ENCODE measurements around the gene AHNAK. TPM values are rescaled to one million over a fixed set of nuclear protein-coding genes. Genes with fewer than 3 reads are reported as not detected.
A peak's percentile ranks its signal among the peaks of the same experiment; 100 is the strongest.

AHNAK gene
- total RNA-seq, 1 donor from 2014 or later: 302 TPM

DNA sequence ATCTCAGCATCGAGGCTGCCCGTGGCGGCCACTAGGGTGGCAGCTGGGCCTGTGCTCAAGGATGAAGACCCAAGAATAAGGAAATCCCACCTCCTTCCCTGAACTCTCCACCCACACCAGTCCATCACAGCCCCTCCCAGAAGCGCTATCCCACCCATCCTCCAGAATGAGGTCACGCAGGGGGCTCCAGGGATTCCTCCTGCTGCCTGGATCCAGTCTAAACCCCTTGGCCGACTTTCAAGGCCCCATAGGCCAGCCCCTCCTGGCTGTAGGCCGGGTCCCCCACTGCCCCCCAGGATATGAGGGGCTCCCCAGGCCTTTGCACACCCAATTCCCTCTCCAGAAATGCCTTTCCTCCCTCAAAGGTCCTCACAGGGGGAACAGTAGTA, 146.7 kb downstream of the AHNAK start:
- Mint-ChIP-seq H3K4me3 (no peak overlapping the region), H3K27ac (no peak overlapping the region), H3K36me3 (no peaks in the 10 kb centered on the region), H3K4me1 (ENCODE audit: unreplicated experiment) (peaks cover 44% of the 10 kb centered on the region), H3K9me3 (no peaks in the 10 kb centered on the region), H3K27me3 (no peaks in the 10 kb centered on the region)
- TF ChIP-seq CTCF (conservative IDR thresholded peaks at IDR 0.05): no peak
- DNase-seq (ENCODE audit: extremely low spot score, unreplicated experiment): no peak

DNA sequence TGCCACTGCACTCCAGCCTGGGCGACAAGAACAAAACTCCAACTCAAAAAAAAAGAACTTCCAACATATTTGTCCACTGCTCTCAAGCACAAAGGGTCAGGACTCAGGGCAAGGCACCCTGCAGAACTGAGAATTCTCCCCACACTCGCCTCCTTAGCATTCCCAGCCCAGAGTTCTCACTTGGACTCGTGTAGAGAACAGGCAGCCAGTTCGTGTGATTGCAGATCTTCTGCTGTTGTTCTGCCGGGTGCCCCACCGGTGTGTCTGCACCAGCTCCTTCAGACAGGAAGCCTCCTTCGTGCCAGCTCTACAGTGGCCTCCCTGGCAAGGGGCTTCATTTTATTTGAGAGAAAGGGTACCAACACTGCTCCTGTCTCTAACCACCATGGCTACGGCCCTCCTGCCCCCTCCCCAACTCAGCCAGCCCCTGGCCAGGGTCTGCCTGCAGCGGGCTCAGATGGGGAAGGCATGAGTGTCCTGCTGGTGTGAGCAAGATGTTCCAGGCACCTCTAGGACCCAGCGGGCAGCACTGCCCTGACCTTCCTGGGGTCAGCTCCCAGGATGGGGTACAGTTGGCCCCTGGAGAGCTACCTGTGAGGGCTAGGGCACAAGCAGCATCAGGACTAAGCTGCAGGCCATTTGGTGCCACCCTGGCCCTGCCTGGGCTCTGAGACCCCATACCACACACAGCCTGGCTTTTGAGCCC, 147.3 kb downstream of the AHNAK start:
- Mint-ChIP-seq H3K36me3 (no peaks in the 10 kb centered on the region), H3K27ac (peak overlapping the region; percentile 7), H3K27me3 (no peaks in the 10 kb centered on the region), H3K4me3 (no peak overlapping the region), H3K4me1 (ENCODE audit: unreplicated experiment) (peaks cover 48% of the 10 kb centered on the region), H3K9me3 (no peaks in the 10 kb centered on the region)
- no peak for TF ChIP-seq CTCF (conservative IDR thresholded peaks at IDR 0.05)
- DNase-seq (ENCODE audit: extremely low spot score, unreplicated experiment): no peak

GRCh38 chr11:62398011-62398994, 148.3 kb downstream of the AHNAK start:
- TF ChIP-seq CTCF (conservative IDR thresholded peaks at IDR 0.05): no peak
- Mint-ChIP-seq H3K4me1 (ENCODE audit: unreplicated experiment) (peaks cover 48% of the 10 kb centered on the region), H3K27ac (peak overlapping the region; percentile 7), H3K4me3 (no peak overlapping the region), H3K9me3 (no peaks in the 10 kb centered on the region), H3K36me3 (no peaks in the 10 kb centered on the region), H3K27me3 (no peaks in the 10 kb centered on the region)
- no peak for DNase-seq (ENCODE audit: extremely low spot score, unreplicated experiment)

GRCh38 chr11:62395885-62396551, 150.6 kb downstream of the AHNAK start:
- peak overlapping the region; percentile 94 for H3K27ac Mint-ChIP-seq
- H3K9me3 Mint-ChIP-seq: no peaks in the 10 kb centered on the region
- TF ChIP-seq CTCF (conservative IDR thresholded peaks at IDR 0.05): no peak
- H3K4me1 Mint-ChIP-seq (ENCODE audit: unreplicated experiment): peaks cover 43% of the 10 kb centered on the region
- DNase-seq (ENCODE audit: extremely low spot score, unreplicated experiment): no peak
- H3K4me3 Mint-ChIP-seq: peak overlapping the region; percentile 9
- H3K27me3 Mint-ChIP-seq: no peaks in the 10 kb centered on the region
- H3K36me3 Mint-ChIP-seq: no peaks in the 10 kb centered on the region

DNA sequence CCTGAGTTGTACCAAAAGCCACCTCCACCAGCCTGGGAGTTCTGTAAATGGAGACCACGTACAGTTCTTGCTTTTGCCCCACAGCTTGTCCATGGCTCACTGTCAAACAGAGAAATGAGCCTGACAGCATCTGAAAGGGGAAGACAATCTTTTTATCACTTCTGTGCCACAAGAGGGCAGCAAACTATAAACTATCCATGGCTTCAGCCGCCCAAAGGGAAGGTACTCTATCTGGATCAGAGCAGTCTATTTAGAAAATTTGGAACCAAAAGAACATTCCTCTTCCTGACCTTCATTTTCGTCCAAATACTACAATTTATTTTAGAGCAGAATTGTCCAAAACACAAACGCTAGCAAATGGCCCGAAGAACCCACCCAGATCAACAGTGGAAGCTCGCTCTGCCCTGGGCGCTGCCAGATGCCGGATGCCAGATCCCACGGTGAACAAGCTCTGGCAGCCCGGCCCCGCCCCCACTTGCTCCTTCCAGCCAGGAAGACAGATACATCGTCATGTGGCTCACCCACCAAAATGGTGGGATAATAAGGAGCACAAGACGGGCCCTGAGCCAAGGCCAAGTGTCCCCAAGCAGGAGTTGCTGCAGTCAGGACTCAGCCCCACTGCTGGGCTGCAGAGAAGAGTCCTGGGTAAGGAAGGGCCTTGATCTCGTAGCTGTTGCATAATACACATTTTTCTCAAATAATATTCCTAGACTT, 151.6 kb downstream of the AHNAK start:
- Mint-ChIP-seq H3K4me3 (peak overlapping the region; percentile 86), H3K27ac (peak overlapping the region; percentile 94), H3K36me3 (no peaks in the 10 kb centered on the region), H3K27me3 (no peaks in the 10 kb centered on the region), H3K4me1 (ENCODE audit: unreplicated experiment) (peaks cover 35% of the 10 kb centered on the region), H3K9me3 (no peaks in the 10 kb centered on the region)
- peak; percentile 88 for TF ChIP-seq CTCF (conservative IDR thresholded peaks at IDR 0.05)
- no peak for DNase-seq (ENCODE audit: extremely low spot score, unreplicated experiment)
